CD14-positive monocyte (primary cell): Measurements from ENCODE around the gene TCHHL1. TPM values are rescaled to one million over a fixed set of nuclear protein-coding genes. Genes with fewer than 3 reads are reported as not detected.

Source experiments
- DNase-seq, 3 donors: peaks; one replicate each; pipeline ENCODE4 v3.0.0-alpha.2; 2011 to 2022
- H2AFZ ChIP-seq: 2 replicates; pipeline ENCODE4 v1.6.0; 2012; ENCODE audit warnings: mild to moderate bottlenecking, low read depth, low read length, inconsistent platforms; ENCODE audit not compliant: insufficient read depth, poor library complexity, severe bottlenecking
- H3K27ac ChIP-seq, 2 donors: 1 replicate in 1 of 2; 2 replicates in 1 of 2; pipeline ENCODE4 v1.5.1; 2012 to 2013; ENCODE audit warnings: low read length in 2 of 2, control low read depth in 1 of 2, inconsistent platforms in 1 of 2, low read depth in 1 of 2, mild to moderate bottlenecking in 1 of 2
- H3K27me3 ChIP-seq, 2 donors: one replicate each; pipeline versions ENCODE4 v1.6.0 to v1.6.1; 2011 to 2013; ENCODE audit warnings: low read length in 2 of 2; ENCODE audit not compliant: control insufficient read depth in 2 of 2, insufficient read depth in 2 of 2
- H3K36me3 ChIP-seq, 2 donors: replicated peaks in 1 of 2; 1 replicate in 1 of 2; 2 replicates in 1 of 2; pipeline versions ENCODE4 v1.5.1 to v1.6.1; 2012 to 2013; ENCODE audit warnings: low read length in 2 of 2, control low read depth in 1 of 2, inconsistent platforms in 1 of 2, mild to moderate bottlenecking in 1 of 2; ENCODE audit not compliant: insufficient read depth in 2 of 2, control insufficient read depth in 1 of 2
- H3K4me1 ChIP-seq, 2 donors: 1 replicate in 1 of 2; 2 replicates in 1 of 2; pipeline versions ENCODE4 v1.5.1 to v1.6.1; 2012 to 2013; ENCODE audit warnings: low read length in 2 of 2, control low read depth in 1 of 2, inconsistent platforms in 1 of 2, mild to moderate bottlenecking in 1 of 2, moderate library complexity in 1 of 2; ENCODE audit not compliant: insufficient read depth in 2 of 2, control insufficient read depth in 1 of 2
- H3K4me2 ChIP-seq: replicated peaks from 2 replicates; pipeline ENCODE3; 2012; ENCODE audit warnings: low read length, moderate library complexity, mild to moderate bottlenecking; ENCODE audit not compliant: poor library complexity, severe bottlenecking; ENCODE audit errors: extremely low read depth
- H3K4me3 ChIP-seq, 3 experiments: fragments of 200-600 bp in 1 of 3; sonication (generic) in 1 of 3; replicated peaks in 1 of 3; 1 replicate in 2 of 3; 2 replicates in 1 of 3; pipeline ENCODE4 v1.5.1; 2011 to 2013; ENCODE audit warnings: low read length in 3 of 3, mild to moderate bottlenecking in 3 of 3, control low read depth in 2 of 3, low read depth in 2 of 3, inconsistent platforms in 1 of 3, moderate library complexity in 1 of 3
- H3K79me2 ChIP-seq: 2 replicates; pipeline ENCODE4 v1.6.0; 2012; ENCODE audit warnings: mild to moderate bottlenecking, control low read depth, inconsistent platforms, low read length, moderate library complexity; ENCODE audit not compliant: insufficient read depth
- H3K9ac ChIP-seq: 2 replicates; pipeline ENCODE4 v1.6.0; 2017; ENCODE audit warnings: low read length, mild to moderate bottlenecking; ENCODE audit not compliant: insufficient read depth, poor library complexity, severe bottlenecking
- H3K9me3 ChIP-seq, 2 donors: replicated peaks in 1 of 2; 1 replicate in 1 of 2; 2 replicates in 1 of 2; pipeline versions ENCODE4 v1.5.1 to v1.6.1; 2012 to 2013; ENCODE audit warnings: low read length in 2 of 2, control low read depth in 1 of 2; ENCODE audit not compliant: control insufficient read depth in 1 of 2, insufficient read depth in 1 of 2
- H4K20me1 ChIP-seq: 2 replicates; pipeline ENCODE4 v1.6.0; 2012; ENCODE audit warnings: mild to moderate bottlenecking, low read length, control low read depth, moderate library complexity; ENCODE audit not compliant: insufficient read depth
- H3K27ac Mint-ChIP-seq, 7 donors: one replicate each; pipeline ENCODE4 v1.8.0; 2020; ENCODE audit warnings: mild to moderate bottlenecking in 7 of 7, mixed read lengths in 7 of 7, moderate library complexity in 6 of 7, inconsistent platforms in 2 of 7
- H3K27me3 Mint-ChIP-seq, 3 donors: one replicate each; pipeline ENCODE4 v1.8.0; 2021 to 2022; ENCODE audit warnings: low read depth in 3 of 3, mild to moderate bottlenecking in 3 of 3, mixed read lengths in 3 of 3, moderate library complexity in 3 of 3, inconsistent platforms in 1 of 3
- H3K36me3 Mint-ChIP-seq, 2 donors: one replicate each; pipeline ENCODE4 v1.8.0; 2020; ENCODE audit warnings: mixed read lengths in 2 of 2, inconsistent platforms in 1 of 2, mild to moderate bottlenecking in 1 of 2
- H3K4me1 Mint-ChIP-seq: one replicate; pipeline ENCODE4 v1.8.0; 2020; ENCODE audit warnings: mild to moderate bottlenecking, mixed read lengths
- H3K4me3 Mint-ChIP-seq, 2 donors: one replicate each; pipeline ENCODE4 v1.8.0; 2020; ENCODE audit warnings: mild to moderate bottlenecking in 2 of 2, mixed read lengths in 2 of 2, moderate library complexity in 1 of 2
- H3K9me3 Mint-ChIP-seq, 7 donors: one replicate each; pipeline ENCODE4 v1.8.0; 2020 to 2022; ENCODE audit warnings: mixed read lengths in 7 of 7, mild to moderate bottlenecking in 6 of 7, moderate library complexity in 6 of 7, inconsistent platforms in 2 of 7
- CTCF ChIP-seq: fragments of 200-600 bp; IDR thresholded peaks from one replicate; pipeline ENCODE4 v1.8.0; 2022; ENCODE audit warnings: antibody characterized with exemption, mild to moderate bottlenecking
- WGBS: methylation state at CpG from one replicate; pipeline ENCODE4 v1.1.5; 2013; ENCODE audit warnings: missing lambda C conversion rate; ENCODE audit not compliant: insufficient coverage; 5-methylcytosine and 5-hydroxymethylcytosine counted together
- intact Hi-C, 2 donors: fragments of 100-400 bp; cut with micrococcal nuclease; formaldehyde crosslinking; loops; one replicate each; pipeline versions ENCODE4 v1.15.0 to v1.15.1; 2023
- polyA plus RNA-seq, 3 donors: library from polyadenylated mRNA; depleted of rRNA in 1 of 3; unstranded in 2 of 3; stranded (reverse) in 1 of 3; fragments of 300-500 nt in 2 of 3; fragments of >200 nt in 1 of 3; fragmentation: Illumina TruSeq in 2 of 3; gene quantifications; 1 replicate in 2 of 3; 2 replicates in 1 of 3; pipeline ENCODE4 v1.2.3, GENCODE V29; 2012 to 2021

TCHHL1 gene
- polyA plus RNA-seq, 3 donors, result not detected

GRCh38 chr1:152035539-152036266 is 53.2 kb downstream of the TCHHL1 start:
- no peak overlapping the region for H2AFZ ChIP-seq
- peaks cover 83 to 87% of the 10 kb centered on the region in 2 donors for H3K4me1 ChIP-seq
- H3K4me3 Mint-ChIP-seq, result peak overlapping the region; percentile 95 to 98
- peak overlapping the region; percentile 99 for H3K9ac ChIP-seq
- peak overlapping the region; percentile 98 to 99 for H3K27ac ChIP-seq
- H3K4me2 ChIP-seq, result peak overlapping the region; percentile 99
- peaks cover 46 to 52% of the 10 kb centered on the region in 2 donors for H3K36me3 Mint-ChIP-seq
- H3K4me1 Mint-ChIP-seq, result peaks cover 36% of the 10 kb centered on the region
- H3K9me3 ChIP-seq, result no peaks in the 10 kb centered on the region
- H3K27me3 Mint-ChIP-seq, result peaks cover 0 to 4% (median 0%) of the 10 kb centered on the region in 3 donors
- peak in 1 of 3 donors; percentile 48 for DNase-seq
- H3K27me3 ChIP-seq, result no peaks in the 10 kb centered on the region
- peaks cover 37 to 45% of the 10 kb centered on the region in 2 donors for H3K36me3 ChIP-seq
- peaks cover 0 to 3% (median 1%) of the 10 kb centered on the region in 7 donors for H3K9me3 Mint-ChIP-seq
- 14% methylated on average over 7 of the region's 17 CpGs for WGBS
- peak overlapping the region; percentile 95 to 100 (median 100) for H3K4me3 ChIP-seq
- H3K27ac Mint-ChIP-seq, result no peak overlapping the region
- H3K79me2 ChIP-seq, result peaks cover 64% of the 10 kb centered on the region
- intact Hi-C loops, result loop anchor here (2.0 to 5.0 kb wide), 2 partner anchors 43 to 95 kb away; partner anchors contain the start of gene S100A10 (in 2 of the 2)
- TF ChIP-seq CTCF, result no peak
- peaks cover 55% of the 10 kb centered on the region for H4K20me1 ChIP-seq

DNA sequence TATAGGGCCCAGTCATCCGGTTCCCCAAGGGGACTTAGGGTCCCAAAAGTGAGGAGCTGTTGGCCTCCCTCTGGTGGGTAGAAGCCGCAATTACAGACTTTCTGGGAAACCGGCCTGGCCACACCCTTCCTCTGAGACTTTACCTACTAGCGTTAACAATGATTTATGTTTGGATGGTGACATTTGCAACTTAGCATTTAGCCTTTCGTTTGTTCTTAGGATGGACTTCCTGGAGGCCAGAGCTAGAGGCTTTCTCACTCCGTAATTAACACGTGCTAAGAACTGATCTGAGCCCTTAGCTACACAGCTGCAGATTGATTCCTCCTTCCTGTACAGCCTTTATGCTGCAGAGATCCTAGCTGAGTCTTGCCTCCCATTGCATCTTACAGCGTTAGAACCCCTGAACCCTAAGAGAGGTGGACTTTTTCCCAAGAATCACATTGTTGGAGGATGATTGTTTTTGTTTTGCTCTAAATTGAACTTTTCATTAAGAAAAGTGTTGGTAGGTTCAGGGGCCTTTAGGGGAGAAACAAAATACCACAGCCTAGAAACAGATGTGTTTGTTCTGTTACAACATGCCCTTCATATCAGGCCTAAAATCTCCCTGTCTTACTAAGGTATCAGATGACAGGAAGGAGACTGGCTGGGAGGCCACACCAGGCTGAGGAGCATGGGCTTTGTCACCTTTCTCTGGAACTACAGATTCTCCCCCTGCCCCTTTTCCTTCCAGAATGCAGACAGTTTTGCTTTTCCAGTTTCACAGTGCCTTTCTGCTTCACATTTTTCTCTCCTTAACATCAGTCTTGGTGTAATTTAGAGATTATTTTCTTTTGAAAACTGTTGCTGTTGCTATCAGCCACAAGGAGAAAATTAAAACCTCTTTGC is 54.0 kb downstream of the TCHHL1 start:
- Histone ChIP-seq H3K27me3 (no peaks in the 10 kb centered on the region), H3K4me1 (peaks cover 83 to 87% of the 10 kb centered on the region in 2 donors), H3K79me2 (peaks cover 67% of the 10 kb centered on the region), H2AFZ (no peak overlapping the region), H3K4me3 (peak overlapping the region; percentile 95 to 100 (median 100)), H3K4me2 (peak overlapping the region; percentile 99), H3K36me3 (peaks cover 39 to 47% of the 10 kb centered on the region in 2 donors), H3K9me3 (no peaks in the 10 kb centered on the region), H3K27ac (peak overlapping the region; percentile 98 to 99), H3K9ac (peak overlapping the region; percentile 99), H4K20me1 (peaks cover 62% of the 10 kb centered on the region)
- H3K27ac Mint-ChIP-seq, result no peak overlapping the region
- peaks cover 50 to 55% of the 10 kb centered on the region in 2 donors for H3K36me3 Mint-ChIP-seq
- peak; percentile 91 for TF ChIP-seq CTCF
- peaks cover 43% of the 10 kb centered on the region for H3K4me1 Mint-ChIP-seq
- peaks cover 0 to 4% (median 1%) of the 10 kb centered on the region in 3 donors for H3K27me3 Mint-ChIP-seq
- intact Hi-C loops, result loop anchor here (2.0 to 5.0 kb wide), 2 partner anchors 43 to 94 kb away; partner anchors contain the start of gene S100A10 (in 2 of the 2)
- DNase-seq, result peak; percentile 46 to 80 (median 68)
- peak overlapping the region; percentile 95 to 98 for H3K4me3 Mint-ChIP-seq
- 0% methylated on average over 4 of the region's 8 CpGs for WGBS
- peaks cover 0 to 5% (median 1%) of the 10 kb centered on the region in 7 donors for H3K9me3 Mint-ChIP-seq
